Type B pancreatic cell (in vitro differentiated cells): ENCODE results near the gene HELQ. TPM values are rescaled to one million over a fixed set of nuclear protein-coding genes. Genes with fewer than 3 reads are reported as not detected.

Source experiments
- DNase-seq: peaks from one replicate; pipeline ENCODE4 v3.0.0; 2021; ENCODE audit warnings: mixed read lengths; ENCODE audit not compliant: unreplicated experiment; ENCODE audit errors: extremely low spot score
- H3K27ac Mint-ChIP-seq: 2 replicates; pipeline ENCODE4 v1.8.0; 2021; ENCODE audit warnings: mild to moderate bottlenecking, mixed read lengths
- H3K27me3 Mint-ChIP-seq: 2 replicates; pipeline ENCODE4 v1.8.0; 2021; ENCODE audit warnings: mixed read lengths
- H3K36me3 Mint-ChIP-seq: 2 replicates; pipeline ENCODE4 v1.8.0; 2021; ENCODE audit warnings: mixed read lengths
- H3K4me1 Mint-ChIP-seq: one replicate; pipeline ENCODE4 v1.8.0; 2021; ENCODE audit warnings: mixed read lengths; ENCODE audit not compliant: unreplicated experiment
- H3K4me3 Mint-ChIP-seq: 2 replicates; pipeline ENCODE4 v1.8.0; 2021; ENCODE audit warnings: mild to moderate bottlenecking, mixed read lengths
- H3K9me3 Mint-ChIP-seq: 2 replicates; pipeline ENCODE4 v1.8.0; 2021; ENCODE audit warnings: mixed read lengths
- CTCF ChIP-seq: fragments of 200-600 bp; sonication (generic); conservative IDR thresholded peaks from 2 replicates; pipeline ENCODE4 v1.5.0; 2021; ENCODE audit warnings: antibody characterized with exemption, mild to moderate bottlenecking
- total RNA-seq: library from RNA; stranded (reverse); gene quantifications from 2 replicates; pipeline ENCODE4 v1.2.1, GENCODE V29; 2021; ENCODE audit warnings: low replicate concordance

The HELQ gene
- total RNA-seq, 1 donor from 2014 or later = 18.0 TPM

GRCh38 chr4:83389756-83390505 lies 65.7 kb downstream of the HELQ start:
- no peak for DNase-seq
- Mint-ChIP-seq H3K9me3 (no peaks in the 10 kb centered on the region), H3K27ac (no peak overlapping the region), H3K4me1 (peaks cover 11% of the 10 kb centered on the region), H3K27me3 (no peaks in the 10 kb centered on the region), H3K4me3 (no peak overlapping the region), H3K36me3 (no peaks in the 10 kb centered on the region)
- no peak for TF ChIP-seq CTCF

GRCh38 chr4:83389037-83389720 lies 66.4 kb downstream of the HELQ start:
- no peaks in the 10 kb centered on the region for H3K27me3 Mint-ChIP-seq
- no peak overlapping the region for H3K4me3 Mint-ChIP-seq
- H3K9me3 Mint-ChIP-seq = peaks cover 1% of the 10 kb centered on the region
- H3K36me3 Mint-ChIP-seq = no peaks in the 10 kb centered on the region
- peaks cover 11% of the 10 kb centered on the region for H3K4me1 Mint-ChIP-seq
- H3K27ac Mint-ChIP-seq = no peak overlapping the region
- no peak for DNase-seq
- no peak for TF ChIP-seq CTCF

- no peak for DNase-seq
- H3K36me3 Mint-ChIP-seq = no peaks in the 10 kb centered on the region
- no peak overlapping the region for H3K27ac Mint-ChIP-seq
- TF ChIP-seq CTCF = no peak
- no peaks in the 10 kb centered on the region for H3K27me3 Mint-ChIP-seq
- H3K9me3 Mint-ChIP-seq = peaks cover 4% of the 10 kb centered on the region
- no peak overlapping the region for H3K4me3 Mint-ChIP-seq
- H3K4me1 Mint-ChIP-seq = peaks cover 11% of the 10 kb centered on the region
Measured at GRCh38 chr4:83388313-83388676, 67.3 kb downstream of the HELQ start.

- Mint-ChIP-seq H3K27ac (peak overlapping the region; percentile 76), H3K9me3 (peaks cover 4% of the 10 kb centered on the region), H3K36me3 (no peaks in the 10 kb centered on the region), H3K27me3 (no peaks in the 10 kb centered on the region), H3K4me1 (peaks cover 11% of the 10 kb centered on the region), H3K4me3 (no peak overlapping the region)
- no peak for TF ChIP-seq CTCF
- DNase-seq = no peak
Measured at GRCh38 chr4:83387476-83388312, 67.9 kb downstream of the HELQ start.

- Mint-ChIP-seq H3K36me3 (no peaks in the 10 kb centered on the region), H3K4me3 (no peak overlapping the region), H3K27ac (peak overlapping the region; percentile 76), H3K4me1 (peaks cover 11% of the 10 kb centered on the region), H3K9me3 (peaks cover 4% of the 10 kb centered on the region), H3K27me3 (no peaks in the 10 kb centered on the region)
- TF ChIP-seq CTCF = no peak
- DNase-seq = no peak
Measured at GRCh38 chr4:83387012-83387411, 68.6 kb downstream of the HELQ start.
